NCI-H146 treated with DMSO at 0.1 percent for 48 hours (cell line): ENCODE results near the gene NRP2.

Experiments
- DNase-seq: peaks from one replicate; lab custom pipeline; 2025; ENCODE audit not compliant: unreplicated experiment; lab: John Stamatoyannopoulos, UW

Gene NRP2

GRCh38 chr2:205769879-205770278 lies 87.6 kb downstream of the NRP2 start:
- DNase-seq = peak; percentile 54

- no peak for DNase-seq
Observed at GRCh38 chr2:205770577-205770976, 88.3 kb downstream of the NRP2 start.

- DNase-seq = no peak
Observed at GRCh38 chr2:205771031-205771430, 88.7 kb downstream of the NRP2 start.

- DNase-seq = no peak
Observed at GRCh38 chr2:205771666-205772065, 89.4 kb downstream of the NRP2 start.

GRCh38 chr2:205772983-205773382 lies 90.7 kb downstream of the NRP2 start:
- peak; percentile 48 for DNase-seq

GRCh38 chr2:205773989-205774388 lies 91.7 kb downstream of the NRP2 start:
- DNase-seq = no peak

- DNase-seq = no peak
Observed at GRCh38 chr2:205775097-205775877, 93.0 kb downstream of the NRP2 start.

- DNase-seq = no peak
Observed at GRCh38 chr2:205776139-205776538, 93.8 kb downstream of the NRP2 start.

GRCh38 chr2:205776720-205777119 lies 94.4 kb downstream of the NRP2 start:
- no peak for DNase-seq

- no peak for DNase-seq
Observed at GRCh38 chr2:205778356-205778755, 96.1 kb downstream of the NRP2 start.

GRCh38 chr2:205780645-205781044 lies 98.3 kb downstream of the NRP2 start:
- no peak for DNase-seq

GRCh38 chr2:205781244-205781931 lies 99.1 kb downstream of the NRP2 start:
- DNase-seq = no peak

- no peak for DNase-seq
Observed at GRCh38 chr2:205782941-205783340, 100.6 kb downstream of the NRP2 start.

GRCh38 chr2:205783872-205784499 lies 101.7 kb downstream of the NRP2 start:
- no peak for DNase-seq

- DNase-seq = no peak
Observed at GRCh38 chr2:205785507-205786260, 103.4 kb downstream of the NRP2 start.

- DNase-seq = no peak
Observed at GRCh38 chr2:205786976-205787375, 104.7 kb downstream of the NRP2 start.

GRCh38 chr2:205787761-205788160 lies 105.5 kb downstream of the NRP2 start:
- DNase-seq = no peak

- no peak for DNase-seq
Observed at GRCh38 chr2:205789906-205790305, 107.6 kb downstream of the NRP2 start.

GRCh38 chr2:205792908-205793307 lies 110.6 kb downstream of the NRP2 start:
- no peak for DNase-seq

- DNase-seq = no peak
Observed at GRCh38 chr2:205796805-205797313, 114.6 kb downstream of the NRP2 start.

- DNase-seq = no peak
Observed at GRCh38 chr2:205797866-205798265, 115.6 kb downstream of the NRP2 start.
